Measurements from ENCODE around the gene LAG3.

Gene LAG3

DNA sequence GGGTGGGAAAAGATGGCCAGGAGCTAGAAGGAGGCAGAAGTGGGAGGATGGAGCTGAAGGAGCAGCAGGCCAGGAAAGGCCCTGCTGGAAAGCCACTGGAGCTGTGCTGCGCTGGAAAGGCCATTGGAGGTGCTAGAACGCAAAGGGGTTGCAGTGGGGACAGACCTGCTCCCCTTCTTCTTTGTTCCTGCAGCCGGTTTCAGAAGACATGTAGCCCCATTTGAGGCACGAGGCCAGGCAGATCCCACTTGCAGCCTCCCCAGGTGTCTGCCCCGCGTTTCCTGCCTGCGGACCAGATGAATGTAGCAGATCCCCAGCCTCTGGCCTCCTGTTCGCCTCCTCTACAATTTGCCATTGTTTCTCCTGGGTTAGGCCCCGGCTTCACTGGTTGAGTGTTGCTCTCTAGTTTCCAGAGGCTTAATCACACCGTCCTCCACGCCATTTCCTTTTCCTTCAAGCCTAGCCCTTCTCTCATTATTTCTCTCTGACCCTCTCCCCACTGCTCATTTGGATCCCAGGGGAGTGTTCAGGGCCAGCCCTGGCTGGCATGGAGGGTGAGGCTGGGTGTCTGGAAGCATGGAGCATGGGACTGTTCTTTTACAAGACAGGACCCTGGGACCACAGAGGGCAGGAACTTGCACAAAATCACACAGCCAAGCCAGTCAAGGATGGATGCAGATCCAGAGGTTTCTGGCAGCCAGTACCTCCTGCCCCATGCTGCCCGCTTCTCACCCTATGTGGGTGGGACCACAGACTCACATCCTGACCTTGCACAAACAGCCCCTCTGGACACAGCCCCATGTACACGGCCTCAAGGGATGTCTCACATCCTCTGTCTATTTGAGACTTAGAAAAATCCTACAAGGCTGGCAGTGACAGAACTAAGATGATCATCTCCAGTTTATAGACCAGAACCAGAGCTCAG lies 47.0 kb downstream of the LAG3 start:
- no peak overlapping the region for H3K4me3 ChIP-seq (ENCODE audit: low read depth, low read length)
- TF ChIP-seq, protein P1, sequence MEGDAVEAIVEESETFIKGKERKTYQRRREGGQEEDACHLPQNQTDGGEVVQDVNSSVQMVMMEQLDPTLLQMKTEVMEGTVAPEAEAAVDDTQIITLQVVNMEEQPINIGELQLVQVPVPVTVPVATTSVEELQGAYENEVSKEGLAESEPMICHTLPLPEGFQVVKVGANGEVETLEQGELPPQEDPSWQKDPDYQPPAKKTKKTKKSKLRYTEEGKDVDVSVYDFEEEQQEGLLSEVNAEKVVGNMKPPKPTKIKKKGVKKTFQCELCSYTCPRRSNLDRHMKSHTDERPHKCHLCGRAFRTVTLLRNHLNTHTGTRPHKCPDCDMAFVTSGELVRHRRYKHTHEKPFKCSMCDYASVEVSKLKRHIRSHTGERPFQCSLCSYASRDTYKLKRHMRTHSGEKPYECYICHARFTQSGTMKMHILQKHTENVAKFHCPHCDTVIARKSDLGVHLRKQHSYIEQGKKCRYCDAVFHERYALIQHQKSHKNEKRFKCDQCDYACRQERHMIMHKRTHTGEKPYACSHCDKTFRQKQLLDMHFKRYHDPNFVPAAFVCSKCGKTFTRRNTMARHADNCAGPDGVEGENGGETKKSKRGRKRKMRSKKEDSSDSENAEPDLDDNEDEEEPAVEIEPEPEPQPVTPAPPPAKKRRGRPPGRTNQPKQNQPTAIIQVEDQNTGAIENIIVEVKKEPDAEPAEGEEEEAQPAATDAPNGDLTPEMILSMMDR (conservative IDR thresholded peaks at IDR 0.05; ENCODE audit: low read depth, low read length), result no peak
- no peak for DNase-seq (ENCODE audit: low read depth)

DNA sequence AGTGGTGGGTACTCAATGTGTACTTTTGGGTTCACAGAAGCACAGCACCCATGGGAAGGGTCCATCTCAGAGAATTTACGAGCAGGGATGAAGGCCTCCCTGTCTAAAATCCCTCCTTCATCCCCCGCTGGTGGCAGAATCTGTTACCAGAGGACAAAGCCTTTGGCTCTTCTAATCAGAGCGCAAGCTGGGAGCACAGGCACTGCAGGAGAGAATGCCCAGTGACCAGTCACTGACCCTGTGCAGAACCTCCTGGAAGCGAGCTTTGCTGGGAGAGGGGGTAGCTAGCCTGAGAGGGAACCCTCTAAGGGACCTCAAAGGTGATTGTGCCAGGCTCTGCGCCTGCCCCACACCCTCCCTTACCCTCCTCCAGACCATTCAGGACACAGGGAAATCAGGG lies 47.8 kb downstream of the LAG3 start:
- H3K4me3 ChIP-seq (ENCODE audit: low read depth, low read length), result no peak overlapping the region
- DNase-seq (ENCODE audit: low read depth), result no peak
- TF ChIP-seq, protein P1 (conservative IDR thresholded peaks at IDR 0.05; ENCODE audit: low read depth, low read length), result no peak

DNA sequence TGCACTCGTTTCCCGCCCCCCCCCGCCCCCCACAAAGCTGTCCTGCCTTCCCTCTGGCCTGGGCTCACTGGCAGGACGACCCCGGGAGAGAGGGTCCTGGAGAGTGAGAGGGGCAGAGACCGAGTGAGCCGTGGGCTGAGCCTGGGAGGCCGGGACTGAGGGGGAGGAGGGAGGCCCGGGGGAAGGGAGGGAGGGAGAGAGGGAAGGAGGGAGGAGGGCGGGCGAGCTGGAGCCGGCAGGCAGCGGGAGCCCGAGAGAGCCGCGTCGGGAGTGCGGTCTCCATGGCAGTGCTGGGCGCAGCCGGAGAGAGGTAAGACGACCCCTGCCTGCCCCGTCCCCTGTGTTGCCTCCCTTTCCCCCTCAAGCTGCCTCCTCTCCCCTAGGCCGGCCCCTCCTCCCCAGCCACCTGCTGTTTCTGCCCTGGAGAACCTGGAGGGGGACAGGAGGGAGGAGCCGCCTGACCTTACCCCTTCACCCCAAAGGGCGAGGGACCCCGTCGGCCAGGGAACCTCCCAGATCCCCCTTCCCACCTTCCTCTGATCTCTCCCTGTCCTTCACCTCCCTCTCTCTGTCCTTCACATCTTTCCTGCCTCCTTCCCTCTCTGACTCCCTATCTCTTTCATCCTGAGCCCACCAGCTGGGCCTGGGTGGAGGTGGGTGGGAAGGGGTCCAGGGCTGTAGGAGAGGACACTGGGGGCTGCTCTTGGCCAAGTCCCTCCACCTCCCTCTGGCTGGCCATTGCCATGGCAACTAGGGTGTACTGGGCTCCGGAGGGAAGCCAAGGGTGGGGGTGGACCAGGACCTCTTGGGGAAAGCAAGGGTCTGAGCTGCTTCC lies 49.5 kb downstream of the LAG3 start, which contains the start of gene GPR162:
TSS of gene GPR162 (plus strand) at position 231 of the 835 bp plus-strand sequence. CDS start 2,078 bp downstream, outside the sequence.
- DNase-seq (ENCODE audit: low read depth), result peak; percentile 62
- TF ChIP-seq, protein P1 (conservative IDR thresholded peaks at IDR 0.05; ENCODE audit: low read depth, low read length), result no peak
- peak within 1 kb of the TSS; percentile 58 for H3K4me3 ChIP-seq (ENCODE audit: low read depth, low read length)

DNA sequence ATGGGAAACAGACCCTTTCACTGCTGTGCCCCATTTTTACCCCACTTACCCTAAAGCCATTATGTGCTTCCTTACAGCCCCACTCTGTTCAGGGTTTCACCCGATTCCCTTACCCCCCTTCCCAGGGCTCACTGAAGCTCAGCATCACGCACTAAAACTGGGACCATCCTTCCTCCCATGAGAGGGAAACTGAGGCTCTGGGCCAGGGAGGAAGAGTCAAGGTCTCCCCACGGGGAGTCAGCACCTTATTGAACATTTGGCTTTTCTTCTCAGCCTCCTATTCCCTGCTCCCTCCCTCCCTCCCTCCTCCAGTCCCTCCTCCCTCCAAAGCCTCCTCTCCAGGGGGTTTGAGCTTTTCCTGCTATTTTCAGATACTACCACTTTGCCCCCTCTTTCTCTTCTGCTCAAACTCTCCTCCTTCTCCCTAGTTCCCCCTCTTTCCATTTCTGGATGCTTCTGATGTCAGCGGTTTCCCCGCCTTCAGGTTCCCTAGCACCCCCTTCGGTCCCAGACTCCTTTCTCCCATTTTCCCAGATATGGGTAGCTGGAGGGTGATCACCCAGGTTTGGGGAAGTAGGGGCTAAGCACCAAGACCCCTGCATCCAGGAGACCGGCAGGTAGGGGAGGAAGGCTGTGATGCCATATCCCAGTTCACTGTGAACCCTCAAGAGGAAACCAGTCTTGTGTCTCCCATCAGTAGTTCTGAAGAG lies 50.3 kb downstream of the LAG3 start:
- peak overlapping the region; percentile 58 for H3K4me3 ChIP-seq (ENCODE audit: low read depth, low read length)
- TF ChIP-seq, protein P1 (conservative IDR thresholded peaks at IDR 0.05; ENCODE audit: low read depth, low read length), result no peak
- no peak for DNase-seq (ENCODE audit: low read depth)

DNA sequence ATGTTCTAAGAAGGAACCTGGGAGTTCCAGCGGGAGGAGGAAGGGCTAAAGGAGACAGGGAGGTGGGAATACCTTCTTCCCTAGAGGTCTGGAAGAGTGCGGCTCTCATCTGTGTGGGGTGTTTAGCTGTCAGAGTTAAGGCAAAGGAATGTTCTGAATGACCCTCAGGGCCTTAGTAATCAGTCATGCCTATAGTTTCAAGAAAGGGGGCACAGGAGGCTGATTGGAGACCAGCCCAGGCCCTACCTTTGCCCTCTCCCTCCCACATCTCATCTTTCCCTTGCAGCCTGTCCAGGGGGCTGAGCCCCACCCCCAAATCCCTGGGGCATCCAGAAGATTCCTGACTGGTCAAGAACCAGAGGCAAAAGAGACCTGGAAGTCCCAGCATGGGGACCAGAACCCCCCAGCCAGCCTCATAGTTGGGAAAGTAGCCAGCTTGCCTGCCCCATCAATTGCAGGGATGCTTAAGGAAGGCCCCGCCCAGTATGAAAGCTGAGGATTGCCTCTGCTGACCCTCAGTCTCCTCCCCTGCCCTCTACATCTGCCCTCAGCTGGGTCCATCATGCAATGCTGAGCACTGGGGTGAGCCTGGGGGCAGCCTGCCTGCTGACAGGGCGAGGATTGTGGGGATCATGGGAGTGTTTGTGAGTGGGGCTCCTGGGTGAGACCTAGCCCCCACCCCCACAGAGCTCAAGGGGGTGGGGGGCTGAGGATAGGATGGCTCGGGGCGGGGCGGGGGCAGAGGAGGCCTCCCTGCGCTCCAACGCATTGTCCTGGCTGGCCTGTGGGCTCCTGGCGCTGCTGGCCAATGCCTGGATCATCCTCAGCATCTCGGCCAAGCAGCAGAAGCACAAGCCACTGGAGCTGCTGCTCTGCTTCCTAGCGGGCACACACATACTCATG lies 51.1 kb downstream of the LAG3 start:
- DNase-seq (ENCODE audit: low read depth), result no peak
- no peak overlapping the region for H3K4me3 ChIP-seq (ENCODE audit: low read depth, low read length)
- TF ChIP-seq, protein P1 (conservative IDR thresholded peaks at IDR 0.05; ENCODE audit: low read depth, low read length), result no peak
